GM20000 (cell line): ENCODE data around the gene KNTC1.

Experiments
- DNase-seq: peaks from one replicate; pipeline ENCODE4 v3.0.0; 2012; ENCODE audit warnings: low spot score
- TF ChIP-seq, protein P1 (sequence below): IDR thresholded peaks from 2 replicates; pipeline ENCODE4 v1.5.1; 2012; ENCODE audit warnings: mild to moderate bottlenecking, control low read depth; ENCODE audit errors: extremely low read depth, missing control alignments

The KNTC1 gene

DNA sequence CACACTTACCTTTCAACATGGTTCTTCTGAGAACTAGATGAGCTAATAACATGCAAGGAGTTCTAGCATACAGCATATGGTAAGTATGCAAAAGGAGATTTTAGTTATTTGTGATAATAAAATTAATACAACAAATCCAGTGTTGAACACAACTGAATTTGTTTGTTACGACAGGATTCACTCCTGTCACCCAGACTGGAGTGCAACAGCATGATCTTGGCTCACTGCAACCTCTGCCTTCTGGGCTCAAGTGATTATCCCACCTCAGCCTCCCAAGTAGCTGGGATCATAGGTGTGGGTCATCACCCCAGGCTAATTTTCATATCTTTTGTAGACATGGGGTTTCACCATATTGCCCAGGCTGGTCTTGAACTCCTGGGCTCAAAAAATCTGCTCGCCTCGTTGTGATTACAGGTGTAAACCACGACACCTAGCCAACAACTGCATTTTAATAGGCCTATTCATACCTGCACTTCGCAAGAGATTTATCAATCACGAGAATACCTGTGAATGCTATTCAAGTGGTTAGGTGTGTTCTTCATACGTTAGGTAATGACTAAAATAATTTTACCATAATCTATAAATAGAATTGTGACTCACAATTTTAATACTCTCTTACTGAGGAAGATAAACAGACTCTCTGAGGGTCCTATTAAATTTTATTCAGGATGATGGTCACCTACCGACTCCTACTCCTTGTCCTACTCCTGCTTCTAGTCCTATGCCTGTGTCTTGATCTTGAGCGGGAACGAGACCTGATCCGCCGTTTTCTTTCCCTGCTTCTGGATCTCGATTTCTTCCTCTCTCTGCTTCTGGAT is 10.3 kb upstream of the KNTC1 start:
- TF ChIP-seq, protein P1, sequence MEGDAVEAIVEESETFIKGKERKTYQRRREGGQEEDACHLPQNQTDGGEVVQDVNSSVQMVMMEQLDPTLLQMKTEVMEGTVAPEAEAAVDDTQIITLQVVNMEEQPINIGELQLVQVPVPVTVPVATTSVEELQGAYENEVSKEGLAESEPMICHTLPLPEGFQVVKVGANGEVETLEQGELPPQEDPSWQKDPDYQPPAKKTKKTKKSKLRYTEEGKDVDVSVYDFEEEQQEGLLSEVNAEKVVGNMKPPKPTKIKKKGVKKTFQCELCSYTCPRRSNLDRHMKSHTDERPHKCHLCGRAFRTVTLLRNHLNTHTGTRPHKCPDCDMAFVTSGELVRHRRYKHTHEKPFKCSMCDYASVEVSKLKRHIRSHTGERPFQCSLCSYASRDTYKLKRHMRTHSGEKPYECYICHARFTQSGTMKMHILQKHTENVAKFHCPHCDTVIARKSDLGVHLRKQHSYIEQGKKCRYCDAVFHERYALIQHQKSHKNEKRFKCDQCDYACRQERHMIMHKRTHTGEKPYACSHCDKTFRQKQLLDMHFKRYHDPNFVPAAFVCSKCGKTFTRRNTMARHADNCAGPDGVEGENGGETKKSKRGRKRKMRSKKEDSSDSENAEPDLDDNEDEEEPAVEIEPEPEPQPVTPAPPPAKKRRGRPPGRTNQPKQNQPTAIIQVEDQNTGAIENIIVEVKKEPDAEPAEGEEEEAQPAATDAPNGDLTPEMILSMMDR: no peak
- DNase-seq: no peak

GRCh38 chr12:122517877-122518276 is 9.2 kb upstream of the KNTC1 start:
- TF ChIP-seq, protein P1: no peak
- no peak for DNase-seq

DNA sequence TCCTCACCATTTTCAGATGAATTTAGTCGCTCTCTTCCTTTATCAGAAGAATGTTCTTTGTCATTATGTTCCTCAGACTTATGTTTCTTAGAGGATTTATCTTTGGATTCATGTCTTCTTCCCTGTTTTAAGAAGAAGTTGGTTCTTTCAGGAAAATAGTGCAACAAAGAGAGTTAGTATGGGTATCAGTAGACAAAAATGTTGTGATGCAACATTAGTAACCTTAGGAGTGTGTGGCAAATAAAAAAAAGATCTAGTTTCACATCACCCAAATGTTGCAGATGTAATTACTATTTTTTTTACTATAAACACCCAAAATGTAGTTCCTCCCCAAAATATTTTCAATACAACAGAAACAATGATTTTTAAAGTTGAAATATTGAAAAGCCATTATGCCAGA is 8.1 kb upstream of the KNTC1 start:
- no peak for DNase-seq
- TF ChIP-seq, protein P1: no peak

DNA sequence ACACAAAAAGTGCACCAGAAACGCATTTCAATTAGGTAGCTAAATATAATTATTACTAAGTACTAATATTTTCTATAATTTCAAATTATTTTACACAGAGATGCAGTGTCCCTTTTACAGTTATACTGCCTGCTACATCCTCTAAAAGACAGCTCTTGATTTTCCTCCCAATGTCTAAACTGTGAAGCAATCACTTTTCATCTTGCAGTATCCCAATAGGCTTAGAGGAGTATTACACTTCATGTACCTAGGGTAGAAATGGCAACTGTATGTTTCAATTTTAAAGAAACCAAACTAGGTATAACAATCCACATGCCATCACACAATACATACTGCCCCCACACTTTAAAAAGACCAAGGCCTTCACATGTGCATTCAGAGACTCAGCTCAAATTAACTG is 7.6 kb upstream of the KNTC1 start:
- DNase-seq: no peak

DNA sequence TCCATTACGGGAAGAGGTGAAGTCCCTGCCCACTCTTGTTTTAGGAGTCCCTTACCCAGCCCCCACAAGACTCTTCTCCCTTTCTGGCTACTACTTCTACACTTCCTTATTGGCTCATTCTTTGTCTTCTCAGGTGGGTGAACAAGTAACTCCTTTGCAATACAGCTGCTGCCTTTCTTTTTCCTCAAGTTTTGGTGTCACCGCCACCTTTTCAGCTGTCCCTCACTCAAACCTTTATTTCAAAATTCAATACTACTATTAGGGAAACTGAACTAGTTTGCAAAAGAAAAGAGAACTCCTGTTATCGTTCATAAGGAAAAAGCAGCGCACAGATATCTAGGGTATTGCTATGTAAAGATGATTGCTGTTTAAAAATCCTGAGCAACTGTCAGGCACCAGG is 6.4 kb upstream of the KNTC1 start:
- no peak for DNase-seq
- TF ChIP-seq, protein P1: no peak

More for the DNA sequence above, 7.6 kb upstream of the KNTC1 start:
- TF ChIP-seq, protein P1: no peak

DNA sequence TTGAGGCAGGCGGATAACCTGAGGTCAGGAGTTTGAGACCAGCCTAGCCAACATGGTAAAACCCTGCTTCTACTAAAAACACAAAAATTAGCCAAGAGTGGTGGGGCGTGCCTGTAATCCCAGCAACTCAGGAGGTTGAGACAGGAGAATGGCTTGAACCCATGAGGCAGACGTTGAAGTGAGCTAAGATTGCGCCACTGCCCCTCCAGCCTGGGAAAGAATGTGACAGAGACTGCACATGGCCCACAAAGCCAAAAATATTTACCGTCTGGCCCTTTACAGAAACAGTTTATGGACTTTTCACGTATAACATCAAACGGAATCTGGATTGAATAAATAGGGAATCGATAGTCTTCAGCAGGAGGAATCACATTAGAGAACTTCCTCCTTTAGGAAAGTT is 3.8 kb upstream of the KNTC1 start:
- TF ChIP-seq, protein P1: no peak
- no peak for DNase-seq

- TF ChIP-seq, protein P1: no peak
- DNase-seq: no peak
These were observed 3.0 kb upstream of the KNTC1 start for GRCh38 chr12:122523846-122524718.
